Measurements from ENCODE around the gene ATMIN.

Gene ATMIN

GRCh38 chr16:81066681-81067080 is 31.0 kb downstream of the ATMIN start:
- in situ Hi-C loops (cut with MboI; ENCODE audit: low sequenced_read_pairs): no loop called here

DNA sequence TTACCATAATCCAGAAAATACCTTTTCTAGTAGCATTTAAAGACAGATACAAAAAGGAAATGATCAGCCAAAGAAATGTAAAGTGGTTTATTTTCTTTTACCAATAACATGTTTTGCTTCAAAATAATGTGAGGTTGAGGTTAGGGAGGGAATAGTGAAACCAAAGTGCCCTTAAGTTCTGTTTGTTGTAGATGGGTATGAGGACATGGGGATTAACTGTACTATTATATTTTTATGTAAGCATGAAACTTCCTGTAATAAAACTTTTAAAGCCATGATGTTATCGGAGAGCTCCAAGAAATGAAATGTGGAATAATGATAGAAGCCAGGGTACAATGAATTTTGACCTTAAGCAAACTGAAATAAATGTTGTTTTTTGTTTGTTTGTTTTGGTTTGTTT is 31.5 kb downstream of the ATMIN start:
- in situ Hi-C loops (cut with MboI; ENCODE audit: low sequenced_read_pairs): no loop called here

- in situ Hi-C loops (cut with MboI; ENCODE audit: low sequenced_read_pairs): no loop called here
These were observed 33.4 kb downstream of the ATMIN start for GRCh38 chr16:81069063-81069462.

GRCh38 chr16:81070979-81071378 is 35.3 kb downstream of the ATMIN start:
- in situ Hi-C loops (cut with MboI; ENCODE audit: low sequenced_read_pairs): no loop called here

DNA sequence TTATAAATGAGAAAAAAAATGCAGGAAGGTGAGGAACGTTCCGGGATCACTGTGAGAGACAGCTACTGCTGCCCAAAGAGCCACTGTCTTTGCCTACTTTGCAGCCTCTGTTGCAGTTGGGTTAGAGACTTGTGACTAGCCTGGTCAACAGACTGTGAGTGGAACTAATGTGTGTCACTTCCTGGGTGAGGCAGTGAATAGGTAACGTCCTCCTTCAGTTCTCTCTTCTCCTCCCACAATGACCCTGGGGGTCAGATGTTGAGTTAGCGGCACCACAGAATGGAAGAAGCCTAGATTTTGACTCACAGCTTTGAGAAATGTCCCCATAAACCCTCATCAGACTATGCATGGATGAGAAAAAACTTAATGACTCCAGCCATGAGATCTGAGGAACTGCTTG is 36.2 kb downstream of the ATMIN start:
- in situ Hi-C loops (cut with MboI; ENCODE audit: low sequenced_read_pairs): no loop called here

- in situ Hi-C loops (cut with MboI; ENCODE audit: low sequenced_read_pairs): no loop called here
These were observed 38.1 kb downstream of the ATMIN start for GRCh38 chr16:81073560-81074330.

- in situ Hi-C loops (cut with MboI; ENCODE audit: low sequenced_read_pairs): no loop called here
These were observed 41.0 kb downstream of the ATMIN start for GRCh38 chr16:81076566-81077075.

- in situ Hi-C loops (cut with MboI; ENCODE audit: low sequenced_read_pairs): no loop called here
These were observed 41.7 kb downstream of the ATMIN start, which contains the start of gene C16orf46 for GRCh38 chr16:81077076-81077940. C16orf46 (minus strand) TSS chr16:81077238; CDS start chr16:81063955, 13,283 bp downstream.

GRCh38 chr16:81080233-81080632 is 44.6 kb downstream of the ATMIN start:
- in situ Hi-C loops (cut with MboI; ENCODE audit: low sequenced_read_pairs): no loop called here

DNA sequence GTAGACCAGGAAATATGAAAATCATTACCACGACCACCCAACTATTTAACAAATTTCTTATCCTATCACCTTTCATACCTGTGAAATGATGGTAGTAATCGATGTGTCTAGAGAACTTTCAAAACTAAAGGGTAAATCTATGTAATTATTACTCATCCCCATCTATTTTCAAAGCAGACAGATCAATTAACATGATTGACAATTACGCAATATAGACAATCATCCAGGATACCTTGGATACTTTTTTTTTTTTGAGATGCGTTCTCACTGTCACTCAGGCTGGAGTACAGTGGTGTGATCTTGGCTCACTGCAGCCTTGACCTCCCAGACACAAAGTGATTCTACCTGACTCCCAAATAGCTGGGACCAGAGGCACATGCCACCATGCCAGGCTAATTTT is 45.4 kb downstream of the ATMIN start:
- in situ Hi-C loops (cut with MboI; ENCODE audit: low sequenced_read_pairs): no loop called here

- in situ Hi-C loops (cut with MboI; ENCODE audit: low sequenced_read_pairs): no loop called here
These were observed 53.2 kb downstream of the ATMIN start for GRCh38 chr16:81088836-81089235.

DNA sequence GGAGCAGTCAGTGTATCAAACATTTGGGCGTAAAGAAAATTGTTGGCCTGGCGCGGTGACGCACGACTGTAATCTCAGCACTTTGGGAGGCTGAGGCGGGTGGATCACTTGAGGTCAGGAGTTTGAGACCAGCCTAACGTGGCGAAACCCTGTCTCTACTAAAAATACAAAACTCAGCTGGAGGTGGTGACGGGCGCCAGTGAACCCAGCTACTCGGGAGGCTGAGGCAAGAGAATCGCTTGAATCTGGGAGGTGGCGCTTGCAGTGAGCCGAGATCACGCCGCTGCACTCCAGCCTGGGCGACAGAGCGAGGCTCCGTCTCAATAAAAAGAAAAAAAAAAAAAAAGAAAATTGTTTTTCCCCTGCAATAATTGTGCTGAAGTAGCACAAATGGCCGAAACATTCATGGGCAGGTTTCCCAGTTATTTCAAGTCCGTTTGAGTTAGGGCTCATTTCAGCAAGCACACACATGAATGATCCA is 59.2 kb downstream of the ATMIN start:
- in situ Hi-C loops (cut with MboI; ENCODE audit: low sequenced_read_pairs): no loop called here

GRCh38 chr16:81095653-81095952 is 60.0 kb downstream of the ATMIN start:
- in situ Hi-C loops (cut with MboI; ENCODE audit: low sequenced_read_pairs): no loop called here

DNA sequence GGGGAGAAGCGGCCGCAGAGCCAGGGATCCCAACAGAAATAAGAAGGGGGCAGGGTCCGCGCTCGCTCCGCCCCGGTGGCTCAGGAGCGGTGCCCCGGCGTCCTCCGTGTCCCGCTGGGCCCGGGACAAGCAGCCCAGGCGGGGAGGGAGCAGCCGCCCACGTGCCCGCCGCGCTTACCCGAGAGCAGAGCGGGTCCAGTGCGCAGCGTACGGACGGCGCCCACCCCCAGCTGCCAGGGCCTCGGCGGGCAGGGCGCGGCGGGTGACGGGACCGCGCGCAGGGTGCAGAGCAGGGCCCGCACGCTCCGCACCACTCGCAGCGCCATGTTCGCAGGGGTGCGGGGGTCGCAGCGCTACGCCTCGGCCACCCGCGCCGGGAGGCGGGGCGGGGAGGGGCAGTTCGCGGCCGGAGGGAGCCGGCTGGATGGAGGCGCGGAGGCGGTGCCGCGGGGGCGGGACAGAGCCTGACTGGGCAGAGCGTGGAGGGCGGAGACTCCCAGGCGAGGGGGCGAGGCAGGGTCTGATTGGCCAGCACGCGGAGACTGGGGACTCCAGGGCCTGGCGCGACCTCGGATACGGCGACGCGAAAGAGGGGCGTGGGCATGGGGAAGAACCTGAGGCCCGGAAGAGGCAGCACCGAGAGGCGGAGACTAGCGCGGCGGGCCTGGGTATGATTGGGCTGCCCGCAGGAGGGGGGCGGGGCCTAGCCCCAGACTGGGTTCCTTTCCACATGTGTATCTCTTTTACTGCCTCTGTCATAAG is 60.5 kb downstream of the ATMIN start, which contains the start of gene GCSH:
GCSH (minus strand) TSS at position 443 of the 762 bp plus-strand sequence; CDS start at position 326, 117 bp downstream.
- in situ Hi-C loops (cut with MboI; ENCODE audit: low sequenced_read_pairs): no loop called here

DNA sequence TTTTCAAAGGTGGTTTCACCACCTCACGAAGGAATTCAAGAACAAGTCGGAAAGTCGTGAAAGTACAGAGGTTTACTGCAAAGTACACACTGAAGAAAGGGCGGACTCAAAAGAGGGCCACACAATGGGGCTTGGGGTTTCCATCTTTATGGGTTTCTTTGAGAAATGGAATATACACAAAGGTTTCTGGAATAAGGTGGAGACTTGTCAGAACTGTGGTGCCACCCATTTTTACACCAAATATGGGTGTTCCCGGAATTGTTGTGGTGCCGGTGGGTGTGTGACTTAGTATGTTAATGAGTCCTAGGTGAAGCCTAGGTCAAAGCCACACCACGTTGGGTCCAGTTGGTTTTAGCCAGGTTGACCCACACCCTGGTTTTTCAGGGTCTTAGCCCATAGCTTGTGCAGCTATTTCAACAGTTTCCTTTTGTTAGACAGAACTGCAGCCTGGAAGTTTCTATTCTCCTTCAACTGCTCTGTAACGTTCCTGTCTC is 61.1 kb downstream of the ATMIN start:
- in situ Hi-C loops (cut with MboI; ENCODE audit: low sequenced_read_pairs): no loop called here
